ENCODE data around the gene OMA1.

Gene OMA1

GRCh38 chr1:58487002-58487401 is 59.5 kb downstream of the OMA1 start:
- Histone ChIP-seq H3K27me3 (ENCODE audit: control insufficient read depth, insufficient read depth, low read length) (no peaks in the 10 kb centered on the region), H3K4me2 (ENCODE audit: low read length) (no peak overlapping the region), H3K36me3 (ENCODE audit: control insufficient read depth, insufficient read depth, low read length) (no peaks in the 10 kb centered on the region), H3K4me3 (ENCODE audit: low read depth, low read length) (no peak overlapping the region), H3K27ac (no peak overlapping the region), H3K9me3 (ENCODE audit: control insufficient read depth, low read length) (no peaks in the 10 kb centered on the region), H2AFZ (no peak overlapping the region), H3K9ac (no peak overlapping the region), H3K4me1 (no peaks in the 10 kb centered on the region), H3K79me2 (no peaks in the 10 kb centered on the region)
- TF ChIP-seq CTCF (IDR thresholded peaks at IDR 0.05), result no peak

GRCh38 chr1:58481962-58482361 is 64.6 kb downstream of the OMA1 start:
- Histone ChIP-seq H3K79me2 (no peaks in the 10 kb centered on the region), H3K27me3 (ENCODE audit: control insufficient read depth, insufficient read depth, low read length) (no peaks in the 10 kb centered on the region), H3K4me1 (no peaks in the 10 kb centered on the region), H3K36me3 (ENCODE audit: control insufficient read depth, insufficient read depth, low read length) (no peaks in the 10 kb centered on the region), H2AFZ (no peak overlapping the region), H3K9me3 (ENCODE audit: control insufficient read depth, low read length) (no peaks in the 10 kb centered on the region), H3K4me2 (ENCODE audit: low read length) (no peak overlapping the region), H3K4me3 (ENCODE audit: low read depth, low read length) (no peak overlapping the region), H3K27ac (no peak overlapping the region), H3K9ac (no peak overlapping the region)
- TF ChIP-seq CTCF (IDR thresholded peaks at IDR 0.05), result no peak

GRCh38 chr1:58480191-58480590 is 66.3 kb downstream of the OMA1 start:
- H3K27ac ChIP-seq, result no peak overlapping the region
- H3K4me1 ChIP-seq, result no peaks in the 10 kb centered on the region
- H3K79me2 ChIP-seq, result no peaks in the 10 kb centered on the region
- H3K36me3 ChIP-seq (ENCODE audit: control insufficient read depth, insufficient read depth, low read length), result no peaks in the 10 kb centered on the region
- H3K9ac ChIP-seq, result no peak overlapping the region
- no peaks in the 10 kb centered on the region for H3K9me3 ChIP-seq (ENCODE audit: control insufficient read depth, low read length)
- TF ChIP-seq CTCF (IDR thresholded peaks at IDR 0.05), result no peak
- no peaks in the 10 kb centered on the region for H3K27me3 ChIP-seq (ENCODE audit: control insufficient read depth, insufficient read depth, low read length)
- no peak overlapping the region for H3K4me2 ChIP-seq (ENCODE audit: low read length)
- H2AFZ ChIP-seq, result no peak overlapping the region
- no peak overlapping the region for H3K4me3 ChIP-seq (ENCODE audit: low read depth, low read length)

- no peak overlapping the region for H3K9ac ChIP-seq
- H3K9me3 ChIP-seq (ENCODE audit: control insufficient read depth, low read length), result no peaks in the 10 kb centered on the region
- no peaks in the 10 kb centered on the region for H3K36me3 ChIP-seq (ENCODE audit: control insufficient read depth, insufficient read depth, low read length)
- H3K4me1 ChIP-seq, result no peaks in the 10 kb centered on the region
- no peak overlapping the region for H3K27ac ChIP-seq
- no peak overlapping the region for H3K4me3 ChIP-seq (ENCODE audit: low read depth, low read length)
- H3K27me3 ChIP-seq (ENCODE audit: control insufficient read depth, insufficient read depth, low read length), result no peaks in the 10 kb centered on the region
- no peak overlapping the region for H2AFZ ChIP-seq
- no peaks in the 10 kb centered on the region for H3K79me2 ChIP-seq
- TF ChIP-seq CTCF (IDR thresholded peaks at IDR 0.05), result no peak
- H3K4me2 ChIP-seq (ENCODE audit: low read length), result no peak overlapping the region
These were observed 69.1 kb downstream of the OMA1 start for GRCh38 chr1:58477390-58477789.

- no peaks in the 10 kb centered on the region for H3K4me1 ChIP-seq
- no peak overlapping the region for H3K4me2 ChIP-seq (ENCODE audit: low read length)
- no peak overlapping the region for H2AFZ ChIP-seq
- no peak overlapping the region for H3K27ac ChIP-seq
- no peak overlapping the region for H3K9ac ChIP-seq
- H3K27me3 ChIP-seq (ENCODE audit: control insufficient read depth, insufficient read depth, low read length), result no peaks in the 10 kb centered on the region
- H3K79me2 ChIP-seq, result no peaks in the 10 kb centered on the region
- H3K9me3 ChIP-seq (ENCODE audit: control insufficient read depth, low read length), result no peaks in the 10 kb centered on the region
- no peaks in the 10 kb centered on the region for H3K36me3 ChIP-seq (ENCODE audit: control insufficient read depth, insufficient read depth, low read length)
- TF ChIP-seq CTCF (IDR thresholded peaks at IDR 0.05), result no peak
- no peak overlapping the region for H3K4me3 ChIP-seq (ENCODE audit: low read depth, low read length)
These were observed 70.3 kb downstream of the OMA1 start for GRCh38 chr1:58476179-58476578.

Measured in parathyroid adenoma (tissue), 2 donors.